Neural crest cell (in vitro differentiated cells): ENCODE data around the gene EIF2D. TPM values are rescaled to one million over a fixed set of nuclear protein-coding genes. Genes with fewer than 3 reads are reported as not detected.

ENCODE experiments used
- DNase-seq: peaks from one replicate; pipeline ENCODE4 v3.0.0; 2021; ENCODE audit warnings: low read depth, mixed read lengths, low spot score
- H3K27ac Mint-ChIP-seq: one replicate; pipeline ENCODE4 v1.8.0; 2021; ENCODE audit warnings: mild to moderate bottlenecking, mixed read lengths; ENCODE audit not compliant: unreplicated experiment
- H3K27me3 Mint-ChIP-seq: 2 replicates; pipeline ENCODE4 v1.8.0; 2021; ENCODE audit warnings: low read depth, mild to moderate bottlenecking, mixed read lengths
- H3K36me3 Mint-ChIP-seq: 2 replicates; pipeline ENCODE4 v1.8.0; 2021; ENCODE audit warnings: low read depth, mild to moderate bottlenecking, mixed read lengths
- H3K4me1 Mint-ChIP-seq: 2 replicates; pipeline ENCODE4 v1.8.0; 2021; ENCODE audit warnings: mixed read lengths
- H3K4me3 Mint-ChIP-seq: one replicate; pipeline ENCODE4 v1.8.0; 2021; ENCODE audit warnings: mild to moderate bottlenecking, mixed read lengths
- H3K9me3 Mint-ChIP-seq: 2 replicates; pipeline ENCODE4 v1.8.0; 2021; ENCODE audit warnings: mixed read lengths
- CTCF ChIP-seq: fragments of 200-600 bp; sonication (generic); conservative IDR thresholded peaks from 2 replicates; pipeline ENCODE4 v1.5.0; 2021; ENCODE audit warnings: antibody characterized with exemption, mild to moderate bottlenecking
- total RNA-seq: library from RNA; stranded (reverse); gene quantifications from 2 replicates; pipeline ENCODE4 v1.2.1, GENCODE V29; 2021

The EIF2D gene
- total RNA-seq, 1 donor from 2014 or later: 38.2 TPM

GRCh38 chr1:206589206-206589605 lies 23.1 kb downstream of the EIF2D start:
- no peak for TF ChIP-seq CTCF
- no peak overlapping the region for H3K4me3 Mint-ChIP-seq
- peaks cover 15% of the 10 kb centered on the region for H3K4me1 Mint-ChIP-seq
- H3K27me3 Mint-ChIP-seq: no peaks in the 10 kb centered on the region
- DNase-seq: no peak
- H3K9me3 Mint-ChIP-seq: no peaks in the 10 kb centered on the region
- H3K27ac Mint-ChIP-seq: no peak overlapping the region
- peaks cover 8% of the 10 kb centered on the region for H3K36me3 Mint-ChIP-seq

GRCh38 chr1:206588492-206588891 lies 23.8 kb downstream of the EIF2D start:
- H3K4me1 Mint-ChIP-seq: peaks cover 16% of the 10 kb centered on the region
- peaks cover 8% of the 10 kb centered on the region for H3K36me3 Mint-ChIP-seq
- no peak for DNase-seq
- no peak overlapping the region for H3K27ac Mint-ChIP-seq
- no peak for TF ChIP-seq CTCF
- no peak overlapping the region for H3K4me3 Mint-ChIP-seq
- H3K9me3 Mint-ChIP-seq: no peaks in the 10 kb centered on the region
- H3K27me3 Mint-ChIP-seq: no peaks in the 10 kb centered on the region

GRCh38 chr1:206587904-206588303 lies 24.4 kb downstream of the EIF2D start:
- Mint-ChIP-seq H3K27me3 (no peaks in the 10 kb centered on the region), H3K36me3 (peaks cover 8% of the 10 kb centered on the region), H3K4me3 (no peak overlapping the region), H3K27ac (peak overlapping the region; percentile 95), H3K4me1 (peaks cover 18% of the 10 kb centered on the region), H3K9me3 (no peaks in the 10 kb centered on the region)
- no peak for DNase-seq
- TF ChIP-seq CTCF: no peak

GRCh38 chr1:206586501-206587445 lies 25.5 kb downstream of the EIF2D start:
- Mint-ChIP-seq H3K4me1 (peaks cover 18% of the 10 kb centered on the region), H3K36me3 (peaks cover 3% of the 10 kb centered on the region), H3K4me3 (no peak overlapping the region), H3K27me3 (no peaks in the 10 kb centered on the region), H3K27ac (no peak overlapping the region), H3K9me3 (no peaks in the 10 kb centered on the region)
- no peak for DNase-seq
- TF ChIP-seq CTCF: no peak

GRCh38 chr1:206584683-206585082 lies 27.6 kb downstream of the EIF2D start:
- TF ChIP-seq CTCF: no peak
- Mint-ChIP-seq H3K4me3 (no peak overlapping the region), H3K4me1 (peaks cover 18% of the 10 kb centered on the region), H3K27ac (no peak overlapping the region), H3K36me3 (peaks cover 3% of the 10 kb centered on the region), H3K9me3 (no peaks in the 10 kb centered on the region), H3K27me3 (no peaks in the 10 kb centered on the region)
- no peak for DNase-seq
